H9 (cell line): ENCODE measurements around the gene MYBPHL. TPM values are rescaled to one million over a fixed set of nuclear protein-coding genes. Genes with fewer than 3 reads are reported as not detected.

ENCODE experiments used
- DNase-seq: peaks from one replicate; pipeline ENCODE4 v3.0.0-alpha.2; 2017
- H2AFZ ChIP-seq: one replicate; pipeline ENCODE4 v1.6.1; 2013; ENCODE audit warnings: mild to moderate bottlenecking, low read length, control low read depth, moderate library complexity
- H2AK5ac ChIP-seq: 2 replicates; pipeline ENCODE4 v1.6.1; 2013; ENCODE audit warnings: low read length, control low read depth, mixed read lengths; ENCODE audit not compliant: insufficient read length
- H2BK120ac ChIP-seq: one replicate; pipeline ENCODE4 v1.6.1; 2013; ENCODE audit warnings: low read depth, mild to moderate bottlenecking, low read length, control low read depth, inconsistent platforms; ENCODE audit not compliant: poor library complexity, severe bottlenecking
- H2BK12ac ChIP-seq: 2 replicates; pipeline ENCODE4 v1.6.1; 2013; ENCODE audit warnings: low read length, control low read depth, mixed read lengths, low read depth; ENCODE audit not compliant: insufficient read length
- H2BK15ac ChIP-seq: 2 replicates; pipeline ENCODE4 v1.6.1; 2013; ENCODE audit warnings: low read depth, low read length, control low read depth
- H2BK20ac ChIP-seq: one replicate; pipeline ENCODE4 v1.6.1; 2013; ENCODE audit warnings: low read depth, mild to moderate bottlenecking, low read length, control low read depth, inconsistent platforms; ENCODE audit not compliant: poor library complexity, severe bottlenecking
- H2BK5ac ChIP-seq: 2 replicates; pipeline ENCODE4 v1.6.1; 2013; ENCODE audit warnings: low read length, control low read depth, mixed read lengths; ENCODE audit not compliant: insufficient read length
- H3K14ac ChIP-seq: 2 replicates; pipeline ENCODE4 v1.6.1; 2013; ENCODE audit warnings: low read length, control low read depth; ENCODE audit not compliant: insufficient read depth
- H3K18ac ChIP-seq: 2 replicates; pipeline ENCODE4 v1.6.1; 2013; ENCODE audit warnings: low read depth, mild to moderate bottlenecking, mixed read lengths, low read length, control low read depth; ENCODE audit not compliant: insufficient read length
- H3K23ac ChIP-seq: 2 replicates; pipeline ENCODE4 v1.6.1; 2013; ENCODE audit warnings: low read length, control low read depth, mixed read lengths, low read depth; ENCODE audit not compliant: insufficient read length
- H3K23me2 ChIP-seq: 2 replicates; pipeline ENCODE4 v1.6.1; 2013; ENCODE audit warnings: low read depth, mild to moderate bottlenecking, mixed read lengths, low read length, control low read depth; ENCODE audit not compliant: insufficient read length, poor library complexity, severe bottlenecking
- H3K27ac ChIP-seq: 2 replicates; pipeline ENCODE4 v1.5.1; 2013; ENCODE audit warnings: low read length, control low read depth, mixed read lengths, low read depth; ENCODE audit not compliant: insufficient read length
- H3K27me3 ChIP-seq: 2 replicates; pipeline ENCODE4 v1.6.1; 2013; ENCODE audit warnings: low read length, control low read depth, inconsistent platforms; ENCODE audit not compliant: insufficient read depth
- H3K4ac ChIP-seq: 2 replicates; pipeline ENCODE4 v1.6.1; 2013; ENCODE audit warnings: low read depth, mild to moderate bottlenecking, control low read depth, inconsistent platforms, low read length, moderate library complexity
- H3K4me1 ChIP-seq: 2 replicates; pipeline ENCODE4 v1.6.1; 2013; ENCODE audit warnings: low read length, control low read depth, inconsistent platforms; ENCODE audit not compliant: insufficient read depth
- H3K4me2 ChIP-seq: 2 replicates; pipeline ENCODE4 v1.6.1; 2013; ENCODE audit warnings: low read length, control low read depth, mixed read lengths; ENCODE audit not compliant: insufficient read length, insufficient read depth
- H3K56ac ChIP-seq: 2 replicates; pipeline ENCODE4 v1.6.1; 2013; ENCODE audit warnings: low read depth, mild to moderate bottlenecking, mixed read lengths, low read length, control low read depth; ENCODE audit not compliant: insufficient read length
- H3K79me1 ChIP-seq: 2 replicates; pipeline ENCODE4 v1.6.1; 2013; ENCODE audit warnings: low read depth, mild to moderate bottlenecking, moderate library complexity, low read length, control low read depth, inconsistent platforms; ENCODE audit not compliant: insufficient read depth, poor library complexity, severe bottlenecking
- H3K79me2 ChIP-seq: 2 replicates; pipeline ENCODE4 v1.6.1; 2013; ENCODE audit warnings: low read length, control low read depth, inconsistent platforms; ENCODE audit not compliant: insufficient read depth
- H3K9ac ChIP-seq: 2 replicates; pipeline ENCODE4 v1.6.1; 2013; ENCODE audit warnings: low read length, control low read depth, mixed read lengths; ENCODE audit not compliant: insufficient read length; ENCODE audit errors: extremely low read depth
- H3K9me3 ChIP-seq: one replicate; pipeline ENCODE4 v1.6.1; 2013; ENCODE audit warnings: low read depth, low read length, inconsistent platforms; ENCODE audit not compliant: control insufficient read depth
- H3T11ph ChIP-seq: one replicate; pipeline ENCODE4 v1.6.1; 2013; ENCODE audit warnings: mild to moderate bottlenecking, low read length, control low read depth, inconsistent platforms
- H4K20me1 ChIP-seq: one replicate; pipeline ENCODE4 v1.6.1; 2013; ENCODE audit not compliant: control insufficient read depth, insufficient read length, insufficient read depth
- H4K5ac ChIP-seq: 2 replicates; pipeline ENCODE4 v1.6.1; 2013; ENCODE audit warnings: low read depth, mild to moderate bottlenecking, mixed read lengths, low read length, control low read depth; ENCODE audit not compliant: insufficient read length
- H4K8ac ChIP-seq: replicated peaks from 2 replicates; pipeline ENCODE4 v1.6.1; 2013; ENCODE audit warnings: low read length, control low read depth, mixed read lengths, low read depth; ENCODE audit not compliant: insufficient read length
- H4K91ac ChIP-seq: 2 replicates; pipeline ENCODE4 v1.6.1; 2013; ENCODE audit warnings: low read depth, mild to moderate bottlenecking, moderate library complexity, mixed read lengths, low read length, control low read depth; ENCODE audit not compliant: insufficient read length
- H3K27ac Mint-ChIP-seq, 3 experiments: 2 replicates in 2 of 3; 3 replicates in 1 of 3; pipeline ENCODE4 v1.8.0; 2020 to 2021; ENCODE audit warnings: mixed read lengths in 3 of 3, mild to moderate bottlenecking in 1 of 3, moderate library complexity in 1 of 3
- H3K27me3 Mint-ChIP-seq: 2 replicates; pipeline ENCODE4 v1.8.0; 2021; ENCODE audit warnings: low read depth, mild to moderate bottlenecking, moderate library complexity, mixed read lengths
- H3K36me3 Mint-ChIP-seq, 3 experiments: 2 replicates in 2 of 3; 3 replicates in 1 of 3; pipeline ENCODE4 v1.8.0; 2020 to 2021; ENCODE audit warnings: low read depth in 3 of 3, mixed read lengths in 3 of 3; ENCODE audit not compliant: insufficient read depth in 1 of 3
- H3K4me1 Mint-ChIP-seq, 2 experiments: 2 replicates each; pipeline ENCODE4 v1.8.0; 2020; ENCODE audit warnings: mixed read lengths in 2 of 2
- H3K4me3 Mint-ChIP-seq, 2 experiments: 2 replicates in 1 of 2; 3 replicates in 1 of 2; pipeline ENCODE4 v1.8.0; 2020 to 2021; ENCODE audit warnings: mild to moderate bottlenecking in 2 of 2, mixed read lengths in 2 of 2, moderate library complexity in 1 of 2
- H3K9me3 Mint-ChIP-seq, 2 experiments: 2 replicates in 1 of 2; 3 replicates in 1 of 2; pipeline ENCODE4 v1.8.0; 2020; ENCODE audit warnings: mild to moderate bottlenecking in 2 of 2, mixed read lengths in 2 of 2, moderate library complexity in 1 of 2
- CTCF ChIP-seq: fragments of 200-600 bp; sonication (generic); conservative IDR thresholded peaks from 3 replicates; pipeline ENCODE4 v1.8.0; 2021; ENCODE audit warnings: antibody characterized with exemption, mild to moderate bottlenecking
- WGBS: extraction: QIAGEN DNeasy Blood & Tissue Kit; methylation state at CpG from one replicate; pipeline ENCODE4 v1.1.7; 2013; ENCODE audit warnings: missing lambda C conversion rate, low lambda C conversion rate, mixed read lengths; ENCODE audit not compliant: insufficient read length; ENCODE audit errors: extremely low coverage; 5-methylcytosine and 5-hydroxymethylcytosine counted together
- total RNA-seq: library from RNA; stranded (reverse); gene quantifications from 2 replicates; pipeline ENCODE4 v1.2.1, GENCODE V29; 2021

Gene MYBPHL
- total RNA-seq, 1 experiment from 2014 or later = 0.59 TPM

GRCh38 chr1:109304226-109304920 lies 2.4 kb downstream of the MYBPHL start:
- no CpG with 5 or more reads among the region's 8 CpGs for WGBS
- Histone ChIP-seq H2BK20ac (no peak overlapping the region), H3K27ac (no peak overlapping the region), H3K4ac (no peak overlapping the region), H2BK12ac (no peak overlapping the region), H3K9me3 (no peaks in the 10 kb centered on the region), H3K4me1 (no peaks in the 10 kb centered on the region; the same call in 1 of the 2 replicates), H4K20me1 (no peaks in the 10 kb centered on the region), H4K5ac (no peak overlapping the region), H3K4me2 (no peak overlapping the region), H3K18ac (no peak overlapping the region), H3K79me2 (no peaks in the 10 kb centered on the region), H2BK15ac (no peak overlapping the region), H3T11ph (no peak overlapping the region), H2BK120ac (no peak overlapping the region), H2AK5ac (no peak overlapping the region), H3K9ac (no peak overlapping the region), H3K79me1 (no peaks in the 10 kb centered on the region), H3K27me3 (no peaks in the 10 kb centered on the region), H2AFZ (no peak overlapping the region), H3K23ac (no peak overlapping the region), H3K23me2 (no peaks in the 10 kb centered on the region), H3K56ac (no peak overlapping the region), H4K8ac (no peak overlapping the region), H4K91ac (no peak overlapping the region), H3K14ac (no peak overlapping the region), H2BK5ac (no peak overlapping the region)
- no peak for DNase-seq
- Mint-ChIP-seq H3K27ac (no peak overlapping the region), H3K4me3 (no peak overlapping the region), H3K27me3 (no peaks in the 10 kb centered on the region), H3K36me3 (no peaks in the 10 kb centered on the region), H3K9me3 (no peaks in the 10 kb centered on the region), H3K4me1 (peaks cover 25 to 26% of the 10 kb centered on the region in 2 experiments)
- TF ChIP-seq CTCF = no peak
